ENCODE results near the gene L3MBTL4.

L3MBTL4 gene

DNA sequence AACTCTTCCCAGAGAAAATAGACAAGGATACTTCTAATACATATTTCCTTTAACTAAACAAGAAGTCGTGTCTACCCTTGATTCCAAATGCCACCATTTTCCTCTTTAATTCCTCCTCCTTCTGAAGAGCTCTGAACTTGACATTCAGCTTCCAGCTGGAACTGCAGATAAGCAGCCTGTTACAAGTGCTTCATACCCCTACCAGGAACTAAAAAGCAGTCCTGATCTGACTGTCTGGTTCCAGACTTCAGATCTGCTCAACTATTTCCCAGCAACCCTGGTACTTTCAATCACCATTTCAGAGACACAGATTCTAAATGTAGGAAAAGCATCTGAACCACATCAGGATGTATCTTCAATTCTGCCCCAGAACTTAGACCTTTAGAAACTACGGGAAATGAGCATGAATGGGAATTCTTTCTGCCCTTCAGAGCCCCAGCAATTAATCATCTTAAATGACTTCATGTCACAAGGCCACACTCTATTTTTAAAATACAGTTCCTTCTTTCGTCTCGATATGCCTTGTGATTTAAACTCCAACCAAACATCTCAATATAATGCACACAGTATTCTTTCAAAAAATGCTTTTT lies 159.5 kb downstream of the L3MBTL4 start:
- TF ChIP-seq CTCF (IDR thresholded peaks at IDR 0.05; ENCODE audit: low read depth, low read length): no peak
- peaks cover 14% of the 10 kb centered on the region for H3K27me3 ChIP-seq (ENCODE audit: insufficient read depth, low read depth, severe bottlenecking)
- H3K27ac ChIP-seq: no peak overlapping the region
- H3K9me3 ChIP-seq (ENCODE audit: severe bottlenecking): peaks cover 2% of the 10 kb centered on the region
- no peak for DNase-seq
- no peak overlapping the region for H3K4me3 ChIP-seq (ENCODE audit: low read depth, low read length)
- no peaks in the 10 kb centered on the region for H3K36me3 ChIP-seq

DNA sequence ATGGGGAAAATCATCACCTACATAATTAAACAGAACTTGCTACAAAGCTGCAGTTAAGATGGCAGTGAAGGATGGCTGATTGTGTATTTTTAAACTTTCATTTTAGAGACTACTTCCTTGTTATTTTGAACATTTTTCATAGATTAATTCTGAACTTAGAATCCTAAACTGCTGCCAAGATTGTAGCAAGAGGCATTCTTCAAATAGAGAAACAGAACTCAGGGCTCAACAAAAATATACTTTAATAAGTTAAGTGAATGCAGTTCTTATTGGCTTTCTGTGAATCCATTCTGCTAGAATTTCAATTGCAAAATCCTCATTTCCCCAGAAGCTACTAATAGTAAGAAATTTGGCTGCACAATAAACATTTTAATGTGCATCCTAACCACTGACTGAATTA lies 160.3 kb downstream of the L3MBTL4 start:
- Histone ChIP-seq H3K36me3 (no peaks in the 10 kb centered on the region), H3K27me3 (ENCODE audit: insufficient read depth, low read depth, severe bottlenecking) (peaks cover 14% of the 10 kb centered on the region), H3K9me3 (ENCODE audit: severe bottlenecking) (peaks cover 2% of the 10 kb centered on the region), H3K4me3 (ENCODE audit: low read depth, low read length) (no peak overlapping the region), H3K27ac (no peak overlapping the region)
- DNase-seq: no peak
- no peak for TF ChIP-seq CTCF (IDR thresholded peaks at IDR 0.05; ENCODE audit: low read depth, low read length)

GRCh38 chr18:6251084-6251483 lies 163.6 kb downstream of the L3MBTL4 start:
- Histone ChIP-seq H3K27ac (no peak overlapping the region), H3K27me3 (ENCODE audit: insufficient read depth, low read depth, severe bottlenecking) (peaks cover 11% of the 10 kb centered on the region), H3K9me3 (ENCODE audit: severe bottlenecking) (peaks cover 2% of the 10 kb centered on the region), H3K4me3 (ENCODE audit: low read depth, low read length) (no peak overlapping the region), H3K36me3 (no peaks in the 10 kb centered on the region)
- no peak for TF ChIP-seq CTCF (IDR thresholded peaks at IDR 0.05; ENCODE audit: low read depth, low read length)
- no peak for DNase-seq

DNA sequence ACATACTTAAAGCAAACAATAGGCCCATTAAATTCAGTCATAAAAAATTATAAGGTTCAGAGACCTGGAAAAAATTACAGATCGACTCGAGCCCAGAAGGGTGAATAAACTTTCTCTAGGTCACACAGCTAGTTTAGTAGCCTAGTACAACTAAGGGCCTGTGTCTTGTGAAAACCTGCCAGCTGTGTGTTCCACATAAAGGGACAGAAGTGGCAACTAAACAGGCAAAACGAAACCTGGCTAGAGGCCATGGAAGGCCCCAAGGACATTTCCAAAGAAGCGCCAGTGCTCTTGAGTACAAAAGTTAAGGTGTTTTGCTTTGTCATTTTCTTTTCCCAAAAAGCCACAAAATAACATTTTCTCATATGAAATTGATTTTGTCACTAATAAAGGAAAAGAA lies 164.9 kb downstream of the L3MBTL4 start:
- peaks cover 2% of the 10 kb centered on the region for H3K9me3 ChIP-seq (ENCODE audit: severe bottlenecking)
- H3K27me3 ChIP-seq (ENCODE audit: insufficient read depth, low read depth, severe bottlenecking): peaks cover 7% of the 10 kb centered on the region
- DNase-seq: no peak
- H3K36me3 ChIP-seq: no peaks in the 10 kb centered on the region
- H3K4me3 ChIP-seq (ENCODE audit: low read depth, low read length): no peak overlapping the region
- TF ChIP-seq CTCF (IDR thresholded peaks at IDR 0.05; ENCODE audit: low read depth, low read length): no peak
- H3K27ac ChIP-seq: no peak overlapping the region

GRCh38 chr18:6249170-6249569 lies 165.5 kb downstream of the L3MBTL4 start:
- Histone ChIP-seq H3K27me3 (ENCODE audit: insufficient read depth, low read depth, severe bottlenecking) (peaks cover 7% of the 10 kb centered on the region), H3K27ac (no peak overlapping the region), H3K9me3 (ENCODE audit: severe bottlenecking) (peaks cover 2% of the 10 kb centered on the region), H3K4me3 (ENCODE audit: low read depth, low read length) (no peak overlapping the region), H3K36me3 (no peaks in the 10 kb centered on the region)
- no peak for TF ChIP-seq CTCF (IDR thresholded peaks at IDR 0.05; ENCODE audit: low read depth, low read length)
- DNase-seq: no peak

DNA sequence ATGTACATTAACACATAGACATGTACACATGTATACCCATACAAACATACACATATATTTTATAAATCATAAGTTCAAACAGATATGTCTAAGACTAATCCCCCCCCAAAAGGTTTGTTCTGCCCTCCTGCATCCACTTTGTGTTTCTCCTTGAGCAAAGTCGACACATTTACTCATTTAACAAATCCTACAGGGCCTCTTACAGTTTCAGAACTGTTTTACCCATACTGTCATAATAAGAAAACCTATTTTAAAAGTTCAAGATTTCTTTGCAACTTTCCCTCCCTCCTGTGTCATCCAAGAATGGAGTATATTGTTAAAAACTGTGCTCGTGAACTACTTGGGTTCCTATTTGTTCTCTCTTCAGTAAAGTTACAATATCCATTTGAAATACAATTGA lies 166.7 kb downstream of the L3MBTL4 start:
- TF ChIP-seq CTCF (IDR thresholded peaks at IDR 0.05; ENCODE audit: low read depth, low read length): no peak
- DNase-seq: no peak
- Histone ChIP-seq H3K36me3 (no peaks in the 10 kb centered on the region), H3K27ac (no peak overlapping the region), H3K27me3 (ENCODE audit: insufficient read depth, low read depth, severe bottlenecking) (peaks cover 7% of the 10 kb centered on the region), H3K9me3 (ENCODE audit: severe bottlenecking) (peaks cover 2% of the 10 kb centered on the region), H3K4me3 (ENCODE audit: low read depth, low read length) (no peak overlapping the region)

Data from WERI-Rb-1 (cell line).